HepG2 (cell line): ENCODE results near the gene ZGRF1. TPM values are rescaled to one million over a fixed set of nuclear protein-coding genes. Genes with fewer than 3 reads are reported as not detected.

Experiments
- BORCS8-MEF2B ChIP-seq: sonication (generic); formaldehyde crosslinking; IDR thresholded peaks from 2 replicates; pipeline ENCODE4 v1.8.0; 2022; ENCODE audit warnings: mild to moderate bottlenecking, missing genetic modification reagents
- CENPX ChIP-seq: sonication (generic); formaldehyde crosslinking; IDR thresholded peaks from 2 replicates; pipeline ENCODE4 v1.9.0; 2021; ENCODE audit warnings: mild to moderate bottlenecking, missing genetic modification reagents, moderate library complexity
- CERS6 ChIP-seq: sonication (generic); formaldehyde crosslinking; IDR thresholded peaks from 2 replicates; pipeline ENCODE4 v1.5.0; 2020; ENCODE audit warnings: missing genetic modification reagents
- DDIT3 ChIP-seq: sonication (generic); formaldehyde crosslinking; IDR thresholded peaks from 2 replicates; pipeline ENCODE4 v1.4.0; 2020; ENCODE audit warnings: mild to moderate bottlenecking, missing genetic modification reagents
- DPF2 ChIP-seq: sonication (generic); formaldehyde crosslinking; IDR thresholded peaks from 2 replicates; pipeline ENCODE4 v1.4.0; 2020; ENCODE audit warnings: mild to moderate bottlenecking, low read depth, missing genetic modification reagents, borderline replicate concordance
- ELF3 ChIP-seq: IDR thresholded peaks from 2 replicates; pipeline ENCODE4 v1.6.1; 2016; ENCODE audit warnings: missing genetic modification reagents, missing compliant biosample characterization
- GATA4 ChIP-seq: sonication (generic); IDR thresholded peaks from 2 replicates; pipeline ENCODE4 v1.6.1; 2016; ENCODE audit warnings: antibody characterized with exemption, low read depth, borderline replicate concordance
- HES4 ChIP-seq: sonication (generic); formaldehyde crosslinking; IDR thresholded peaks from 2 replicates; pipeline ENCODE4 v1.9.0; 2021; ENCODE audit warnings: mild to moderate bottlenecking, missing genetic modification reagents, borderline replicate concordance
- KAT2B ChIP-seq: fragments of 150-350 bp; IDR thresholded peaks from 2 replicates; pipeline ENCODE4 v1.6.1; 2014; ENCODE audit warnings: low read depth, low read length, borderline replicate concordance
- KLF16 ChIP-seq, 2 experiments: sonication (generic) in 1 of 2; formaldehyde crosslinking in 1 of 2; IDR thresholded peaks; 2 replicates each; pipeline versions ENCODE4 v1.6.1 to v1.8.0; 2016 to 2023; ENCODE audit warnings: missing genetic modification reagents in 2 of 2, missing compliant biosample characterization in 1 of 2
- MYNN ChIP-seq: sonication (generic); formaldehyde crosslinking; IDR thresholded peaks from 2 replicates; pipeline ENCODE4 v1.4.0; 2020; ENCODE audit warnings: mild to moderate bottlenecking, low read depth, missing genetic modification reagents
- PLSCR1 ChIP-seq: sonication (generic); formaldehyde crosslinking; IDR thresholded peaks from 2 replicates; pipeline ENCODE4 v1.5.0; 2020; ENCODE audit warnings: missing genetic modification reagents, mild to moderate bottlenecking, borderline replicate concordance
- SSRP1 ChIP-seq: IDR thresholded peaks from 2 replicates; pipeline ENCODE4 v1.6.1; 2016; ENCODE audit warnings: control low read depth
- TEAD3 ChIP-seq: optimal IDR thresholded peaks from 2 replicates; pipeline ENCODE3; 2016; ENCODE audit warnings: borderline replicate concordance
- TOPORS ChIP-seq: sonication (generic); formaldehyde crosslinking; IDR thresholded peaks from 2 replicates; pipeline ENCODE4 v1.8.0; 2023; ENCODE audit warnings: mild to moderate bottlenecking, missing genetic modification reagents
- TRIM22 ChIP-seq: fragments of 450-650 bp; IDR thresholded peaks from 2 replicates; pipeline ENCODE4 v1.6.1; 2017
- ZBTB34 ChIP-seq: sonication (generic); formaldehyde crosslinking; IDR thresholded peaks from 2 replicates; pipeline ENCODE4 v1.8.0; 2022; ENCODE audit warnings: mild to moderate bottlenecking, missing genetic modification reagents
- ZFP62 ChIP-seq: sonication (generic); formaldehyde crosslinking; IDR thresholded peaks from 2 replicates; pipeline ENCODE4 v1.4.0; 2020; ENCODE audit warnings: missing genetic modification reagents
- ZHX1 ChIP-seq: sonication (generic); formaldehyde crosslinking; IDR thresholded peaks from 2 replicates; pipeline ENCODE4 v1.8.1; 2022; ENCODE audit warnings: low read depth, mild to moderate bottlenecking, missing genetic modification reagents
- ZNF20 ChIP-seq: sonication (generic); formaldehyde crosslinking; IDR thresholded peaks from 2 replicates; pipeline ENCODE4 v1.4.0; 2020; ENCODE audit warnings: mild to moderate bottlenecking, moderate library complexity, missing genetic modification reagents
- ZNF333 ChIP-seq: sonication (generic); formaldehyde crosslinking; IDR thresholded peaks from 2 replicates; pipeline ENCODE4 v1.4.0; 2020; ENCODE audit warnings: mild to moderate bottlenecking, missing genetic modification reagents, borderline replicate concordance
- ZNF501 ChIP-seq: sonication (generic); formaldehyde crosslinking; IDR thresholded peaks from 2 replicates; pipeline ENCODE4 v1.5.1; 2020; ENCODE audit warnings: mild to moderate bottlenecking, moderate library complexity, missing genetic modification reagents
- ZNF644 ChIP-seq: IDR thresholded peaks from 2 replicates; pipeline ENCODE4 v1.6.1; 2016; ENCODE audit warnings: low read depth
- polyA plus RNA-seq, 8 experiments: library from polyadenylated mRNA; depleted of rRNA in 3 of 8; stranded (reverse) in 7 of 8; unstranded in 1 of 8; fragments of >200 nt; fragmentation: Illumina TruSeq in 4 of 8; extraction: Trizol in 4 of 8; gene quantifications; 2 replicates each; pipeline versions ENCODE4 v1.2.1 to v1.2.3, GENCODE V29; 2011 to 2016; ENCODE audit warnings: low read depth in 4 of 8, missing spikeins in 1 of 8, mixed read lengths in 1 of 8; ENCODE audit not compliant: insufficient read depth in 1 of 8
- total RNA-seq, 5 experiments: library from RNA; depleted of rRNA; stranded (reverse); fragments of >200 nt; fragmentation: Illumina TruSeq; extraction: Trizol; gene quantifications; 2 replicates each; pipeline ENCODE4 v1.2.3, GENCODE V29; 2016; ENCODE audit warnings: low read depth in 1 of 5

The ZGRF1 gene
- total and polyA plus RNA-seq, 2 of the 13 experiments (the other 11 are each of a cell fraction or from before 2014, with no cell fraction given) = 8.6 to 15.9 TPM

- TF ChIP-seq ZNF644 (no peak), ELF3 (CRISPR knock-in tag) (0 out of 2 replicates have a peak, but pooled peaks have one; percentile 39), SSRP1 (CRISPR knock-in tag) (no peak), ZBTB34 (no peak), TRIM22 (no peak), ZNF333 (CRISPR knock-in tag) (no peak), KLF16 (CRISPR knock-in tag; IDR thresholded peaks at IDR 0.05) (no peak), HES4 (CRISPR knock-in tag) (no peak), KAT2B (no peak), MYNN (CRISPR knock-in tag) (0 out of 2 replicates have a peak, but pooled peaks have one; percentile 36), CERS6 (CRISPR knock-in tag) (no peak), GATA4 (no peak), DDIT3 (no peak), ZNF501 (peak; percentile 74; the same call in 1 of the 2 replicates), TOPORS (CRISPR knock-in tag) (no peak), CENPX (CRISPR knock-in tag) (no peak), DPF2 (CRISPR knock-in tag) (no peak), ZHX1 (CRISPR knock-in tag) (no peak), ZNF20 (CRISPR knock-in tag) (no peak), BORCS8-MEF2B (CRISPR knock-in tag) (peak; percentile 52; the same call in 1 of the 2 replicates), PLSCR1 (CRISPR knock-in tag) (no peak), ZFP62 (CRISPR knock-in tag) (no peak), TEAD3 (CRISPR knock-in tag) (peak; percentile 33)
Measured at GRCh38 chr4:112523764-112524505, 112.8 kb downstream of the ZGRF1 start (continued).
